Stimulated activated naive CD8-positive, alpha-beta T cell treated with anti-CD3 and anti-CD28 coated beads, Interleukin-15, Interleukin-2, amounts not matched to agents 100 ng/mL and 50 ng/mL, for 24 hours (primary cell): ENCODE results near the gene ZBTB7C.

Experiments
- H3K27ac Mint-ChIP-seq: one replicate; pipeline ENCODE4 v1.8.0; 2021; ENCODE audit warnings: mild to moderate bottlenecking, mixed read lengths
- H3K27me3 Mint-ChIP-seq: one replicate; pipeline ENCODE4 v1.8.0; 2021; ENCODE audit warnings: mixed read lengths
- H3K36me3 Mint-ChIP-seq: one replicate; pipeline ENCODE4 v1.8.0; 2021; ENCODE audit warnings: low read depth, mixed read lengths
- H3K4me1 Mint-ChIP-seq: one replicate; pipeline ENCODE4 v1.8.0; 2021; ENCODE audit warnings: low read depth, mixed read lengths
- H3K4me3 Mint-ChIP-seq: one replicate; pipeline ENCODE4 v1.8.0; 2021; ENCODE audit warnings: mild to moderate bottlenecking, mixed read lengths
- H3K9me3 Mint-ChIP-seq: one replicate; pipeline ENCODE4 v1.8.0; 2021; ENCODE audit warnings: mixed read lengths

Gene ZBTB7C

DNA sequence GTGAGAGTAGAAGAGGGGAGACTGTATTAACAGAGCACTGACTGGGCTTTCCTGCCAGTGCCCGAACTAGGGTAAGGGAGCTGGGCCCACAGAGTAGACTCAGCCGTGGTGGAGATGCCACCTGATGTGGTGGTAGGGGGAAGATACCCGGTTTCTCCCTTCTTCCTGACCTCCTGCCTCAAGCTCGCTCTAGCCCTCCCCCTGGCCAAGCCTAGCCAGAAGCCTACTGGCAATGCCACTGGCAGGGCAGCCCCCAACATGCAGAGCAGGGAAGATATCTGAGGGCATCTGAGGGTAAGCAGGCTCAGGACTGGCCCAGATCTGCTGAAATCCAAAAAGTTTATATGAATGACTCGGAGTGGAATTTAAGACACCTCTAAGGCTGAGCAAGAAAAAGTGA is 316.1 kb downstream of the ZBTB7C start:
- no peak overlapping the region for H3K4me3 Mint-ChIP-seq
- H3K9me3 Mint-ChIP-seq: no peaks in the 10 kb centered on the region
- no peaks in the 10 kb centered on the region for H3K4me1 Mint-ChIP-seq
- H3K27me3 Mint-ChIP-seq: peaks cover 13% of the 10 kb centered on the region
- H3K27ac Mint-ChIP-seq: no peak overlapping the region
- no peaks in the 10 kb centered on the region for H3K36me3 Mint-ChIP-seq

DNA sequence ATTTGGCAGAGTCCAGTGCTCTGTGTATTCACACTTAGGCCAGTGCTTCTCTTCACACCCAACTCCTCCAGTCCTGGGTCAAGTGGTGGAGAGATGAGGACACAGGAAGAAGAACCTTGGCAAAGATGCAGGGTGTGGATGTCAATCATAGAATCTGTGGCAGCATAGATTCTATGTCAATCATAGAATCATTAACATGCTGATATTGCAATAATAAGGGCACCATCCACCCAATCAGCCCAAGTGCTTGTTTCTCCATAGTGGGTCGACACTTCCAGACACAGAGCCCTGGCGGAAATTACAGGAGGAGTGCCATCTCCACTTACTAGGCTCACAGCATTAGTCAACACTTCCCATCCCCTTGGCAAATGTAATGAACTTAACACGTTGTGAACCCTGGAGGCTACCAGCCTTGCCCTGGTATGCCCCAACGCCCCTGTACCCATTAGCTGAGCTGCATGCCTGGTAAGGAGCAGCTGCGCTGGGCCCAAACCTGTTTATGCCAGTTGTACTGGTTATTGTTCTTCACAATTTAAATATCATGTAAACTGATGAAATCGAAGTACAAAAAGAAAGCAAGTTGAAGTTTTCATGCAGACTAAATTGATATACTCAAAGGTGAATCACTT is 317.2 kb downstream of the ZBTB7C start:
- no peaks in the 10 kb centered on the region for H3K4me1 Mint-ChIP-seq
- H3K36me3 Mint-ChIP-seq: no peaks in the 10 kb centered on the region
- peaks cover 9% of the 10 kb centered on the region for H3K27me3 Mint-ChIP-seq
- H3K27ac Mint-ChIP-seq: no peak overlapping the region
- no peaks in the 10 kb centered on the region for H3K9me3 Mint-ChIP-seq
- H3K4me3 Mint-ChIP-seq: no peak overlapping the region

DNA sequence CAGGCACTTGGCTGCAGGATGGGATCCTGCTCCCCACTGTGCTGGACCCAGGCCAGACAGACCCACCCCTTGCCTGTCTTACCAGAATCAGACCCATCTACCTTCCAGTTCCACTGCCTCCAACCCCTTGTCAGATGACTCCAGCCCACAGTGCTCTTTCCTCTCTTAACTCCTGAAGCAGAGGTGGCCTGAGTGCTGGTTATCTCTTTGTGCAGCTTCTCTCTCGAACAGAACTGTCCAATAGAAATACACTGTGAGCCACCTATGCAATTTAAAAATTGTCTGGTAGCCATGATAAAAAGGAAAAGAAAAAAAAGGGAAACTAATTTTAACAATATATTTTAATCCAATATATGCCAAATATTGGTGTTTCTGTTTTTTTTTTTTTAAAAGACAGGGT is 318.5 kb downstream of the ZBTB7C start:
- Mint-ChIP-seq H3K9me3 (no peaks in the 10 kb centered on the region), H3K27me3 (peaks cover 11% of the 10 kb centered on the region), H3K4me3 (no peak overlapping the region), H3K4me1 (no peaks in the 10 kb centered on the region), H3K36me3 (no peaks in the 10 kb centered on the region), H3K27ac (no peak overlapping the region)

- H3K4me1 Mint-ChIP-seq: no peaks in the 10 kb centered on the region
- H3K27me3 Mint-ChIP-seq: peaks cover 11% of the 10 kb centered on the region
- H3K27ac Mint-ChIP-seq: no peak overlapping the region
- no peaks in the 10 kb centered on the region for H3K36me3 Mint-ChIP-seq
- H3K9me3 Mint-ChIP-seq: no peaks in the 10 kb centered on the region
- H3K4me3 Mint-ChIP-seq: no peak overlapping the region
Measured at GRCh38 chr18:48090021-48090420, 319.2 kb downstream of the ZBTB7C start.

GRCh38 chr18:48085781-48086487 is 323.2 kb downstream of the ZBTB7C start:
- H3K4me1 Mint-ChIP-seq: no peaks in the 10 kb centered on the region
- H3K27ac Mint-ChIP-seq: no peak overlapping the region
- no peaks in the 10 kb centered on the region for H3K9me3 Mint-ChIP-seq
- peaks cover 4% of the 10 kb centered on the region for H3K27me3 Mint-ChIP-seq
- no peak overlapping the region for H3K4me3 Mint-ChIP-seq
- no peaks in the 10 kb centered on the region for H3K36me3 Mint-ChIP-seq

DNA sequence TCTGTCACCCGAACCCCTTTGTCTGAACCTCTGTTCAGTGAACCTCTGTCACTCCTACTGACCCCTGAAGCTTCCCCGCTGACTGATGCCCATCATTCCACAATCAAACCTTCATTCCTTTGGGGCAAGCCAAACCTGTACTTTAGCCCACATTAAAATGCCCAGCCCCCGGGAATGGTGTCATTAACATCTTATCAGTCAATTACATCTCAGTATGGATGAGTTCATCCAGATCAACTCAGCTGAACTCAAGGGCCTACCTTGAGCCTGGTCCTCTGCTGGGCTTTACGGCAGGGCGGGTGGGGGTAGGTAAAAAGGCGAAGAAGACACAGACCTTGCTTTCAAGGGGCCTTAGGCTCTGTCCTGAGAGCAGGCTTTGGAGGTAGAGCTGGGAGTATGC is 324.3 kb downstream of the ZBTB7C start:
- Mint-ChIP-seq H3K27me3 (peaks cover 4% of the 10 kb centered on the region), H3K4me1 (no peaks in the 10 kb centered on the region), H3K27ac (no peak overlapping the region), H3K9me3 (no peaks in the 10 kb centered on the region), H3K36me3 (no peaks in the 10 kb centered on the region), H3K4me3 (no peak overlapping the region)

GRCh38 chr18:48084041-48084757 is 325.0 kb downstream of the ZBTB7C start:
- no peak overlapping the region for H3K4me3 Mint-ChIP-seq
- no peaks in the 10 kb centered on the region for H3K4me1 Mint-ChIP-seq
- no peaks in the 10 kb centered on the region for H3K9me3 Mint-ChIP-seq
- H3K36me3 Mint-ChIP-seq: no peaks in the 10 kb centered on the region
- peaks cover 4% of the 10 kb centered on the region for H3K27me3 Mint-ChIP-seq
- no peak overlapping the region for H3K27ac Mint-ChIP-seq

GRCh38 chr18:48080546-48080945 is 328.6 kb downstream of the ZBTB7C start:
- H3K27ac Mint-ChIP-seq: no peak overlapping the region
- no peaks in the 10 kb centered on the region for H3K36me3 Mint-ChIP-seq
- H3K4me3 Mint-ChIP-seq: no peak overlapping the region
- no peaks in the 10 kb centered on the region for H3K27me3 Mint-ChIP-seq
- H3K9me3 Mint-ChIP-seq: no peaks in the 10 kb centered on the region
- H3K4me1 Mint-ChIP-seq: no peaks in the 10 kb centered on the region

- H3K27ac Mint-ChIP-seq: no peak overlapping the region
- H3K4me3 Mint-ChIP-seq: no peak overlapping the region
- no peaks in the 10 kb centered on the region for H3K27me3 Mint-ChIP-seq
- H3K9me3 Mint-ChIP-seq: no peaks in the 10 kb centered on the region
- no peaks in the 10 kb centered on the region for H3K4me1 Mint-ChIP-seq
- no peaks in the 10 kb centered on the region for H3K36me3 Mint-ChIP-seq
Measured at GRCh38 chr18:48079885-48080284, 329.3 kb downstream of the ZBTB7C start.

GRCh38 chr18:48078448-48078847 is 330.7 kb downstream of the ZBTB7C start:
- Mint-ChIP-seq H3K27me3 (no peaks in the 10 kb centered on the region), H3K36me3 (no peaks in the 10 kb centered on the region), H3K4me1 (no peaks in the 10 kb centered on the region), H3K4me3 (no peak overlapping the region), H3K27ac (no peak overlapping the region), H3K9me3 (no peaks in the 10 kb centered on the region)

GRCh38 chr18:48077291-48077690 is 331.9 kb downstream of the ZBTB7C start:
- Mint-ChIP-seq H3K4me1 (no peaks in the 10 kb centered on the region), H3K36me3 (no peaks in the 10 kb centered on the region), H3K4me3 (no peak overlapping the region), H3K9me3 (no peaks in the 10 kb centered on the region), H3K27me3 (no peaks in the 10 kb centered on the region), H3K27ac (no peak overlapping the region)

DNA sequence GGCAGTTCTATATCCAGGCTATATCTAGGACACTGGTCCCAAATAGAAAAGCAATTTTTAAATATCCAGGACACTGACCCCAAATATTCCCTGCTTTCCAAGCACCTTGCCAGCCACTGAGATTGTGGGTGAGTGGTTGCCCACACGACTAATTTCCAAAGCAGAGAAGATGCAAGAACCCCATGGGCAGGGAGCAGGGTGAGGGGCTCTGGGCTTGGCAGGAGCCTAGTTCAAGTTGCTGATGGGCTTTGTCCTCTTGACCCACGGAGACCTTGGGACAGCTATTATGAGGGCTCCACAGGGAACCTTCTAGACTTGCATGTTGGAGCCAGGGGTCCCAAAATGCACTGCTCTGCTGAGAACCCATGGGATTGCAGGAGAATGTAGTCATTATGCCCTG is 332.7 kb downstream of the ZBTB7C start:
- Mint-ChIP-seq H3K4me3 (no peak overlapping the region), H3K27me3 (no peaks in the 10 kb centered on the region), H3K36me3 (no peaks in the 10 kb centered on the region)

GRCh38 chr18:48075707-48076093 is 333.5 kb downstream of the ZBTB7C start:
- Mint-ChIP-seq H3K4me3 (no peak overlapping the region), H3K36me3 (no peaks in the 10 kb centered on the region), H3K9me3 (no peaks in the 10 kb centered on the region), H3K4me1 (no peaks in the 10 kb centered on the region), H3K27ac (no peak overlapping the region), H3K27me3 (peaks cover 7% of the 10 kb centered on the region)

More for the DNA sequence above, 332.7 kb downstream of the ZBTB7C start:
- no peak overlapping the region for H3K27ac Mint-ChIP-seq
- no peaks in the 10 kb centered on the region for H3K9me3 Mint-ChIP-seq
- H3K4me1 Mint-ChIP-seq: no peaks in the 10 kb centered on the region

DNA sequence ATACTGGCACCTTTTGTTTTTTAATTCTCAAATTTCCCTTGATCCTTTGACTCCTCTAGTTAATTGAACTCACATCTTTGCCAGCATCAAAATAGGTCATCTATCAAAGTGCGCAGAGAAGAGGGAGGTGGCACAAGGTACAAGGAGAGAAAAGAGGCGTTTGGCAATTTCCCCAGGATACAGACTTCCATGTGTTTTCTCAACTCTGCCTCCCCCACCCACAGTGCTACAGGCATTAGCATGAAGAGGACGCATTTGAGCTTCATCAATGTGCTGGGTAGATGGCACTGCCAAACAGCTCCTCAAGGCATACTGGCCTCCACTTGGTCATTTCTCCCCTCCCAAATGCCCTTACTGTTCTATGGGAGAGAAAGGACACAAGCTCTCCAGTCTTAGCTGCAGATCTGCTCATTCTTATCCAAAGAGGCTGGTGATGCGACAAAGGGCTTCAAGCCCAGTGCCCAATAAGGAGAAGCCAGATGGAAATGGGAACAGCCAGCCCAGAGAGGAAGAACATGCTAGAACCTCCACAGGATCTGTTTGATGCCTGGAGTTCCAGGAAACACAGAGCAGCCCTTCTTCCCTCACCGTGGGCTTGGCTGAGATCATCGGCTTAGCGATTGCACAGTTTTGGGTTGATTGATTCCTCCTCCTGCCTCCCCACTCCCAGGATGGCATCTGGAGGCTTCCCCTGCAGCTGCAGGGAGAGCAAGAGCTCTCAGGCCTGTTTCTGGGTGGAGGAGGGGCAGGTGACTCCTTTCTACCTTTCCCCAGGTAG is 334.1 kb downstream of the ZBTB7C start:
- H3K4me1 Mint-ChIP-seq: no peaks in the 10 kb centered on the region
- H3K27me3 Mint-ChIP-seq: peaks cover 8% of the 10 kb centered on the region
- no peak overlapping the region for H3K4me3 Mint-ChIP-seq
- no peak overlapping the region for H3K27ac Mint-ChIP-seq
- no peaks in the 10 kb centered on the region for H3K36me3 Mint-ChIP-seq
- no peaks in the 10 kb centered on the region for H3K9me3 Mint-ChIP-seq
